GM18505 (cell line): ENCODE results near the gene SHOC2.

Source experiments
- ATAC-seq: cut with Tn5 transposase; IDR thresholded peaks from one replicate; pipeline ENCODE4 v1.9.1; 2021; ENCODE audit not compliant: unreplicated experiment
- POLR2A ChIP-seq: IDR thresholded peaks from 4 replicates; pipeline ENCODE4 v1.6.1; 2011; ENCODE audit warnings: borderline replicate concordance; ENCODE audit not compliant: insufficient read depth, insufficient read length; ENCODE audit errors: extremely low read depth

Gene SHOC2

DNA sequence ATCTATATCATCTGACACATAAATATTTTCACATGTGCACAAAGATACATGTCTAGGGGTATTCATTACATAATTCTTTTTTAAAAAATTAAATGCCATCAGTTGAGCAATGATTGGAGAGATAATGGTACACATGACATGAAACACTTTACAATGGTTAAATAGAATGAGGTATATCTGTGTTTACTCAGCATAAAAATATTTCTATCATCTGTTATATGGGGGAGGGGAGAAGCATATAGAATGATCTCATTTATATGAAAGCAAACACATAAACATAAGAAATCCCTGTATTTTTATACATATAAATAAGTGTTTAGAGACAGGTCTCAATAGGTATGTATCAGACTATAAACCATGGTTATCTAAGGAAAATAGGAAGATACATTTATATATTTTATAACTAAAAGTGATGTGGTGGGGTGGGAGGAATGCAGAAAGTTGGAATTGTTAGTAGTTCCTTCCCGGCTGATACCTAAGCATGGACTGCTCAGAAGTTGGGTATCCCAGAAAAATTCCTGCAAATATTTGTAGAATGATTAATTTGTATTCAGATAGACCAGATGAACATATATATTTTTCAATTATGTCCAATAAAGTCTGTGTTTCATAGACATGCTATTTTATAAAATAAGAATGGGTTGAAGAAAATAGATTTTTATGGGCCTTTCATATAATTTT, 75.1 kb downstream of the SHOC2 start:
- TF ChIP-seq POLR2A = no peak
- no peak for ATAC-seq

DNA sequence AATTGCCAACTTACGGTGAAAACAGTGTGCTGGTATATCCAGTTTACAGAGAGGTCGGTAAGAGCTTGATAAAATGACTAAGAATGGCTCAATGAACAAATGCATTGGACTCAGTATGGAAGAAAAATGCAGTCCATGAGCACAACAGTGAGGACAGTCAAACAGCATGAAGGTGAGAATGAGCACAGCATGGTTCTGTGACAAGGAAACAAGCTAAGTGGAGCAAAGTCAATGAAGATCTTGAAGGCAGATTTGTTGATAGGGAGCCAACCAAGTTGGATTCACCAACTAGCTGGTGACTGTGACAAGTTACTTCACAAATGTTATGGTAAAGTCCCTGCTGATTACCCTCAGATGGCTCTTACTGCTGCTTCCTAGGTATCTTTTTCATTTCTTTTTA, 75.9 kb downstream of the SHOC2 start:
- no peak for TF ChIP-seq POLR2A
- no peak for ATAC-seq

GRCh38 chr10:110996256-110996655, 76.9 kb downstream of the SHOC2 start:
- no peak for TF ChIP-seq POLR2A
- no peak for ATAC-seq

DNA sequence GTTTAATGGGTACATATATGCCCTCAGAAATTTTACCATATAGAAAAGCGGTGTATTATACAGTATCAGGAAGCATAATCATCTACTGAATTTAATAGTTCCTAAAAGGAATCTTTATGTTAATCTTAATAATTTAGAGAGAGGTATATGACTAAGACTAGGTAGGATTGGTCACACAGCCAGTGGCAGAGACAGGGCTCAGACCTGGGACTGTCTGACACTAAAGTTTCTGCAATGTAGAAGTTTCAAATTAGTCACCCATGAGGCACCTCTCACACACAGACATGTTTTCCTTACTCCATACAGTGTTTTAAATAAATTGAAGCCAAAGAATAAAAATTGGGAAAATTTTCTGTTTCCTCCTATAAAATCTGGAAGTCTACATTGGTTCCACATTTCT, 84.6 kb downstream of the SHOC2 start:
- TF ChIP-seq POLR2A = no peak
- no peak for ATAC-seq

DNA sequence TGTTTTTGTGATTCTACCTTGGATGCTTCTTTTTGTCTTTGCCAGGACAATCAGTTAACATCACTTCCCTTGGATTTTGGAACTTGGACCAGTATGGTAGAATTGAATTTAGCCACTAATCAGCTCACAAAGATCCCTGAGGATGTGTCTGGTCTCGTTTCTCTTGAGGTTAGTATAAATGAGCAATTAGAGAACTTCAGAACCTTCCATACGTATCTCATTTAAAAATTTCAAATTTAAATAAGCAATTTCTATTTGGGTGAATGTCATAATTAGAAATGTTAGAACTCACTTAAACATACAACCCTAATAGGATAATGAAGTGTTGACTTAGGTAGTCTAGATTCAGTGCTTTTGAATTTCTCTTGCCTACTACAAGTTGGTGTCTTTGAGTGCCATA, 88.1 kb downstream of the SHOC2 start:
- no peak for ATAC-seq
- TF ChIP-seq POLR2A = no peak

DNA sequence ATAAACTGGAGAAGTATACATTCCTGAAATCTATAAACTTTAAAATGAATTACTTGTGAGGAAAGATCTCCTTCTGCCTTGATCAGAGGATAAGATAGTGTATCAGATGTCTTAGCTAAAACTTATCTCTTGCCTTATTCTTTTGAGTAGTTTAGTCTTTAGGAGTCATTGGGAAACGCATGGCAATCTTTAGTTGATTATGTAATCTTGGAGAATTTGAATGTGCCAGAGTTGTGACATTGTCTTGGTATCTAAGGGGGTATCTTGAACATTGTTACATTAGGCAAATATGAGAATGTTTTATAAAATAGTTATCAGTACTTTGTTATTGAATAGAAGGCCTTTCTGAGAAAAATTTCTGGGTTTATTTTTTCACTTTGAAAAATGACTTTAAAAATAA, 95.8 kb downstream of the SHOC2 start:
- TF ChIP-seq POLR2A = no peak
- ATAC-seq = no peak

DNA sequence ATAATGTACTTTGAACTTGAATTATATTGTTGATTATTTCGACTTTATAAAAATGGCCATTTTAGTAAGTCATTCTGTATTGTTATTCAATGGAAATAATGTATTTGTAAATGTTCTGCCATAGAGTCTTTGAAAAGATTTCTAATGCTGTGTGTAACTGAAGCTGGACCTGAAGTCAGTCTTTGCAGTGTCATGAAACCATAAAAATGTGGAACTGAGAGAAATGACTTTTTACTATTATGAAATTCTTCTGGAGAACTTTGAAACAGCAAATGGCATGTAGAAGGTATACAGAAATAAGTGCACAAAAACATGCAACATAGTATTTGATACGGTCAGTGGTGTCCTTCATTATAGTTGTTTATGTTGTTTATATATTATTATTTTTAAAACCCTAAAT, 97.7 kb downstream of the SHOC2 start:
- no peak for TF ChIP-seq POLR2A
- ATAC-seq = no peak

GRCh38 chr10:111018021-111018420, 98.6 kb downstream of the SHOC2 start:
- ATAC-seq = no peak
- TF ChIP-seq POLR2A = no peak

DNA sequence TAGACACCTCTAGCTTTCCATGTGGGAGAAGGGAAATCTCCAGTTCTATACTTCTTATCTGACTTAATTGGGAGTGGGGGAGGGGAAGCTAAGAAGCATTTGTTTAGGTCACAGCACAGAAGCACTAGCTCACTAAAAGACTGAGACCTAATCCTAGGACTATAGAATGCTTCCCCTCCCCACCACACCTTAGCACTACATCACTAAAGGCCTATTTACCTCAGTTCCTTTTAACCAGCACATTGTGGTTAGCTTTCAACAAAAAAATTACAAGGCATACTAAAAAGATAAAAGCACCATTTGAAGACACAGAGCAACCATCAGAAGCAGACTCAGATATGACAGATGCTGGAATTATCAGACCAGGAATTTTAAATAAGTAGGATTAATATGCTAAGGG, 103.7 kb downstream of the SHOC2 start:
- no peak for ATAC-seq

GRCh38 chr10:111030042-111030750, 110.8 kb downstream of the SHOC2 start:
- ATAC-seq = no peak
- TF ChIP-seq POLR2A = no peak

More for the DNA sequence above, 103.7 kb downstream of the SHOC2 start:
- TF ChIP-seq POLR2A = no peak

DNA sequence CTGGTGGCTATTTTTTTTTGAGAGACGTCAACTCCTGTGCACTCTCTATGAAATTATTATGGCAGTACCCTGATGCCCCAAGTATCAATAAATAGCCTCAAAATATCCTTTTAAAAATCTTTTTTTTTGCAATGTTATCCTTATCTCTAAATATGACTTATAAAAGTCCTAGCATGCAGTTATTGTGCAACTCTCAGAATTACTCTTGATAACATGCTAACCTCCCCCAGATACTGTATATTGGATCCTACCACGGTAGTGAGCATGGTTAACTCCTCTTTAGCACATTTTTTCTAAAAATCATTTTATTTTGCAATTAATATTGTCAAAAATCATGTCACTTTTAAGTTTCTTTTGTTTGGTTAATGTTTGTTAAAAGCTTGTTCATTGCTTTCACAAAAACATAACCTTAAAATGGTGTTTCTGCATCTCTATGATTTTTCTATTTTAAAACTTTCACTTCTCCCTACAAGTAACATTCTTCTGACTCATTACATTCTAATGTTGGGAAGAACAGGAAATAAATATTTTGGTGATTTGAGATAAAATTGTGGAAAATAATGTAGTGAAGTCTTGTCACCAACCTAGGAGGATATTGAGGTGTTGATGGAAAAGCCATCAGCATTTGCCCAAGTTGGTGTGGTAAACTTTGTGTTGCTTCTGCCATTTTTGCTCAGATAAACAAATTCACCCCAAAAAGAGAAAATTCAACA, 115.3 kb downstream of the SHOC2 start:
- no peak for TF ChIP-seq POLR2A
- ATAC-seq = no peak

GRCh38 chr10:111035542-111035941, 116.1 kb downstream of the SHOC2 start:
- ATAC-seq = no peak
- no peak for TF ChIP-seq POLR2A

DNA sequence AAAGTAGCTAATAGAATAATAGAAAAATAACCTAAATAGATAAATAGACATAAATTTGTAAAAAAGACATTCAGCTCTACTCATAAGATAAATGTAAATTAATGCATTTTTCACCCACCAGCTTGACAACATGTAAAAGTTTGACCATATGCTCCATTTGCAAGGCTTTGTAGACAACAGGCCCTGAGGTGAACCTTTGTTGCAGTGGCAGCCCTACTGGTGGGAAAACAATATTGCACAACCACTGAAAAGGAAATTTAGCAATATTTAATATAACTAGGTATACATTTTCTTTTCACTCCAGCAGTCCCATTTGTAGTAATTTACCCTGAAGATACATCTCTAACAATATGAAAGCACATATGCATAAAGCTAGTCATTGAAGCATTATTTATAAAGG, 118.5 kb downstream of the SHOC2 start:
- no peak for TF ChIP-seq POLR2A
- no peak for ATAC-seq

DNA sequence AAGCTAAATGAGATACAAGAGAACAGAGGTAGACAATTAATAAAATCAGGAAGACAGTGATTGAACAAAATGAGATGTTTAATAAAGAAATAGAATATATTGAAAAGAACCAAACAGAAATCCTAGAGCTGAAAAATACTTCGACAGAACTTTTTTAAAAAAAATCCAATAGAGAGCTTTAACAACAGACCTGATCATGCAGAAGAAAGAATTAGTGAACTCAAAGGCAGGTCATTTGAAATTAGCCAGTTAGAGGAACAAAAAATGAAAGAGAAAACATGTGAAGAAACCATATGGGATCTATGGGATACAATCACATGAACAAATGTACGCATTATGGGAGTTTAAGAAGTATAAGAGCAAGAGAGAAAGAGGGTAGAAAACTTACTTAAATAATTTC, 120.1 kb downstream of the SHOC2 start:
- no peak for ATAC-seq
- TF ChIP-seq POLR2A = no peak

DNA sequence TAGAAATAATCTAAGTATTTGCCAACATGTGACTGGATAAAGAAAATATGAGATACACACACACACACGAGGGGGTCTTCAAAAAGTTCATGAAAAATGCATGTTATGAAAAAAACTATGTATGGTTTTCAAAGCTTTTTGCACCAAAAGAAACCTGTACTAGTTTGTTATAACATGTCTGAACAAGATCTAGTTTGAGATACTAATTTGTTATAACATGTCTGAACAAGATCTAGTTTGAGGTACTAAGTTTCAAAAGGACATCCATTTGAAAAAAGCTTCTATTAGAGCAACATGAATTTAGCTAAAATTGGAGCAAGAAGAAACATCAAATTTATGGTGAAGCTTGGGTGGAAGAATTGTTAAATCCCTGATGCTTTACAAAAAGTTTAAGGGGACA, 137.6 kb downstream of the SHOC2 start:
- no peak for ATAC-seq
- TF ChIP-seq POLR2A = no peak
